ENCODE results near the gene SPATA2. TPM values are rescaled to one million over a fixed set of nuclear protein-coding genes. Genes with fewer than 3 reads are reported as not detected.

Gene SPATA2
- total RNA-seq, 1 experiment from 2014 or later: 8.3 TPM

- DNase-seq (ENCODE audit: low read depth, low spot score) (no peak), ATAC-seq (no peak)
- Histone ChIP-seq H3K4me3 (ENCODE audit: low read depth in 2 of 2, low read length in 2 of 2) (no peak overlapping the region), H3K27me3 (ENCODE audit: control insufficient read depth, insufficient read depth, low read length) (no peaks in the 10 kb centered on the region), H3K36me3 (ENCODE audit: control insufficient read depth, insufficient read depth, low read length) (no peaks in the 10 kb centered on the region), H3K4me1 (ENCODE audit: control insufficient read depth, insufficient read depth, low read length) (no peaks in the 10 kb centered on the region), H3K9me3 (ENCODE audit: control insufficient read depth, insufficient read depth, low read depth, low read length) (no peaks in the 10 kb centered on the region), H3K27ac (ENCODE audit: low read length) (no peak overlapping the region)
- intact Hi-C loops (cut with micrococcal nuclease; ENCODE audit: unreplicated experiment) (no loop called here), in situ Hi-C loops (cut with HindIII; ENCODE audit: low pct_unique_long_range_greater_than_20kb, low sequenced_read_pairs) (no loop called here)
- BruUV-seq (replicated peaks): no TSS peak
- ChIA-PET CTCF (no interaction called here), POLR2A (interaction anchor here (0.7 kb wide), 1 partner anchor 229 kb away, joined by 7 read pairs; no protein-coding TSS in a partner anchor)
- TF ChIP-seq TCF7L2 (IDR thresholded peaks at IDR 0.05; ENCODE audit: low read depth, low read length): no peak
- TF ChIP-seq CTCF (IDR thresholded peaks at IDR 0.05): no peak
- no peak for TF ChIP-seq REST (IDR thresholded peaks at IDR 0.05; ENCODE audit: insufficient read depth in 1 of 2, low read depth in 2 of 2, low read length in 1 of 2)
- no peak for TF ChIP-seq POLR2AphosphoS5 (IDR thresholded peaks at IDR 0.05; ENCODE audit: low read depth, low read length)
- TF ChIP-seq SIN3A (IDR thresholded peaks at IDR 0.05; ENCODE audit: borderline replicate concordance, insufficient read depth, low read depth, low read length): no peak
Observed at GRCh38 chr20:49854190-49854875, 61.0 kb downstream of the SPATA2 start.

- in situ Hi-C loops (cut with HindIII; ENCODE audit: low pct_unique_long_range_greater_than_20kb, low sequenced_read_pairs): no loop called here
Observed at GRCh38 chr20:49853640-49854039, 61.7 kb downstream of the SPATA2 start.

More at GRCh38 chr20:49853640-49854039, 61.7 kb downstream of the SPATA2 start:
- ChIA-PET CTCF (no interaction called here), POLR2A (no interaction called here)
- ATAC-seq (peak; percentile 34; the same call in 1 of the 2 replicates), DNase-seq (ENCODE audit: low read depth, low spot score) (no peak)
- Histone ChIP-seq H3K27me3 (ENCODE audit: control insufficient read depth, insufficient read depth, low read length) (no peaks in the 10 kb centered on the region), H3K27ac (ENCODE audit: low read length) (no peak overlapping the region), H3K4me1 (ENCODE audit: control insufficient read depth, insufficient read depth, low read length) (no peaks in the 10 kb centered on the region), H3K36me3 (ENCODE audit: control insufficient read depth, insufficient read depth, low read length) (no peaks in the 10 kb centered on the region), H3K4me3 (ENCODE audit: low read depth in 2 of 2, low read length in 2 of 2) (no peak overlapping the region), H3K9me3 (ENCODE audit: control insufficient read depth, insufficient read depth, low read depth, low read length) (no peaks in the 10 kb centered on the region)
- BruUV-seq (replicated peaks): no TSS peak
- intact Hi-C loops (cut with micrococcal nuclease; ENCODE audit: unreplicated experiment): no loop called here
- TF ChIP-seq TCF7L2 (IDR thresholded peaks at IDR 0.05; ENCODE audit: low read depth, low read length) (no peak), REST (IDR thresholded peaks at IDR 0.05; ENCODE audit: insufficient read depth in 1 of 2, low read depth in 2 of 2, low read length in 1 of 2) (no peak), CTCF (IDR thresholded peaks at IDR 0.05) (no peak), POLR2AphosphoS5 (IDR thresholded peaks at IDR 0.05; ENCODE audit: low read depth, low read length) (no peak), SIN3A (IDR thresholded peaks at IDR 0.05; ENCODE audit: borderline replicate concordance, insufficient read depth, low read depth, low read length) (no peak)

All from Panc1 (cell line).